Kidney tubule cell (primary cell): Measurements from ENCODE around the gene MRLN.
"Not testable (repeated sequence)": the region's sequence is repeated elsewhere in the genome, so short reads cannot be mapped to it uniquely, and the experiment has no call there.

ENCODE experiments used
- DNase-seq: peaks from one replicate; pipeline ENCODE4 v3.0.0-alpha.2; 2018; ENCODE audit warnings: low spot score

The MRLN gene

DNA sequence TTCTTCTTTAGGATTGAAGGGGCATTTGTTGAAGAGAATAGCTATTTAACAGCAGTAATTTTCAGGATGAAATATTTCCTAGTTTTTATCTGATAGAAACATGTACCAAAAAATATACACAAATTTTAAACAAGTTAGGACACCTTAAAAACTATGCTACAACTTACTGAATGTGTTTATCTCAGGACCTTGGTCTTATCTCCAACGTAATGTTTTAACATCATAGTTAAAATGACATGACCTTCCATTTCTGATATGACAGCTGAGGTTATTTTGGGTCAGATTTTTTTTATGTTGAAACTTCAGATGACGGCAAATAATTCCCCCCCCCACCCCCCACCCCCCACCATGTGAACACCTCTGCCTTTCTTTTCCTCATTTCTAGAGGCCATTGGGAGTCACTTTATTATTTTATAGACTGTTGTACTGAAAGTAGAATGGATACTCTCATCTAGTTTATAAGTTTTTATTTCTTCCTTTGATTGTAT is 8.0 kb downstream of the MRLN start:
- no peak for DNase-seq

- DNase-seq: not testable (repeated sequence)
These were observed 8.5 kb downstream of the MRLN start for GRCh38 chr10:59744762-59745161.

DNA sequence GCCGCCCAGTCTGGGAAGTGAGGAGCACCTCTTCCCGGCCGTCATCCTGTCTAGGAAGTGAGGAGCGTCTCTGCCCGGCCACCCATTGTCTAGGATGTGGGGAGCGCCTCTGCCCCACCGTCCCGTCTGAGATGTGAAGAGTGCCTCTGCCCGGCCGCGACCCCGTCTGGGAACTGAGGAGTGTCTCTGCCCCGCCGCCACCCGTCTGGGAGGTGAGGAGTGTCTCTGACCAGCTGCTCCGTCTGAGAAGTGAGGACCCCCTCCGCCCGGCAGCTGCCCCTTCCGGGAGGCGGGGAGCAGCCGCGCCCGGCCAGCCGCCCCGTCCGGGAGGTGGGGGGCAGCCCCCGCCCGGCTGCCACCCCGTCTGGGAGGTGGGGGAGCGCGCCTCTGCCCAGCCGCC is 9.1 kb downstream of the MRLN start:
- DNase-seq: not testable (repeated sequence)

DNA sequence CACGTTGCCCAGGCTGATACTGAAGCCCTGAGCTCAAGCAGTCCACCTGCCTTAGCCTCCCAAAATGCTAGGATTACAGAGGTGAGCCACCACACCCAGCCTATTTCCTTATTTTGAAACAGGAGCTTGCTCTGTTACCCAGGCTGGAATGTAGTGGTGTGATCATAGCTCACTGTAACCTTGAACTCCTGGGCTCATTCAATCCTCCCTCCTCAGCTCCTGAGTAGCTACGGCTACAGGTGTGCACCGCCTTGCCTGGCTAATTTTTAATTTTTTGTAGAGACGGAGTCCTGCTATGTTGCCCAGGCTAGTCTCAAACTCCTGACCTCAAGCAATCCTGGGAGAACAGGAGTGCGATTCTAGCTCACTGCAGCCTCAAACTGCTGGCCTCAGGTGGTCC is 11.7 kb downstream of the MRLN start:
- DNase-seq: no peak

DNA sequence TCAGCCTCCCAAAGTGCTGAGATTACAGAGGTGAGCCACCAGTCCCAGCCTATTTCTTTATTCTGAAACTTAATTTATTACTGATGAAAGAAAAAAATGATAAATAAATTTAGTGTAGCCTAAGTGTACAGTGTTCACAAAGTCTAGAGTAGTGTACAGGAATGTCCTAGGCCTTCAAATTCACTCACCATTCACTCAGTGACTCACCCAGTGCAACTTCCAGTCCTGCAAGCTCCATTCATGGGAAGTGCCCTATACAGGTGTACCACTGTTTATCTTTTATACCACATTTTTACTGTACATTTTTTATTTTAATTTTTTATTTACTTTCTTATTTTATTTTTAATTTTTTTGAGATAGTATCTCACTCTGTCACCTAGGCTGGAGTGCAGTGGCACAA is 12.2 kb downstream of the MRLN start:
- DNase-seq: peak; percentile 9

- no peak for DNase-seq
These were observed 16.5 kb downstream of the MRLN start for GRCh38 chr10:59736749-59737148.

- DNase-seq: no peak
These were observed 18.0 kb downstream of the MRLN start for GRCh38 chr10:59735296-59735695.

- DNase-seq: no peak
These were observed 19.2 kb downstream of the MRLN start for GRCh38 chr10:59734014-59734462.

GRCh38 chr10:59733321-59734013 is 19.8 kb downstream of the MRLN start:
- not testable (repeated sequence) for DNase-seq

DNA sequence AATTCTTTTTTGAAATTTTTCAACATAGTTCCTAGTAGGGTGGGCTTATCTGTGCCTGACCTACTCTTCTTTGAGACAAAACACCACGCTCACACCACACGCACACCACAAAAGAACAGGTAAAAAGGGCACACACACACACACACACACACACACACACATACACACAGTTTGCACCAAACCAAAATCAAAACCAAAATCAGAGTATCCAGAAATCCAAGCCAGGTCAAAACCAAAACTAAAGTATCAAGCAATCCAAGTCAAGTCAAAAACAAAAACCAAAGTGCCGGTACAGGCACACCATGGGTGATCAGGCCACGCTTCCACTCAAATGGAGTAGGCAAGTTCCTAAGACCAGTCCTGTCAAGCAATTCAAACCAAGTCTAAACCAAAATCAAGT is 20.4 kb downstream of the MRLN start:
- DNase-seq: not testable (repeated sequence)

GRCh38 chr10:59729167-59729566 is 24.1 kb downstream of the MRLN start:
- DNase-seq: not testable (repeated sequence)

DNA sequence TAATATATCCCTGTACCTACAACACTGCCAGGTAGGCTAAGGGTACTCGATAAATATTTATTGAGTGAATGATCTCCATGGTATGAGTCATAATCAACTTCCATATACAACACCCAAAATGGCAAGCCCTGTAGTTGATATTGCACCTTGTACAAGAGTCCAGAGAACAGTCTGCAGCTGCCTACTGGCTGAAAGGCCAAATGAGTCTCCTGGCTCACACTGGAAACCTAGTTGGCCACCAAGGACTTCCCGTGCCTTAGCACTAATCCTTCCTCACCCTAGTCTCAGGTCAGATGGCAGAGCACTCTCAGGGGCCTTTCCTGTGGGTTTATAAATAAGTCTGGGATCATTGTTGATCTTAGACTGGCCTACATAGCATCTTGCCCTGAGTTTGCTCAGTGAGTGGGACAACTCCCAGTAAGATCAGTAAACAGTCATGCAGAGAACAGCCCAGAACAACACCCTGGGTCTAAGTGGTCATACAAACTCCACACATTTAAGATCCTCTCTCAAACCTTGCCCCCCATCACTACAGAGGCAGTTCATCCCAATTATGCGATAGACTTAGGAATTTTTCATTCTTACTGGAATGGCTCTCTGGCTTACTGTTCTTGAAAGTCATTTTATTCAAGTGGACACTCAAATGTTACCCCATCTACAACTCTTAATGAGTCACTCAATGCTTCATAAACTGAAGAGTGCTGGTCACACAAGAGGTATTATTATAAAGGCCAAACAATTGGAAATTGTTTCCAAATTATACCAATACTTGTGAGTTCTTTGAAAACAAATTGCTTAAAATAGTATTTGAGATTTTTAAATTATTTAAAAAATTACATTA is 28.9 kb downstream of the MRLN start:
- DNase-seq: no peak

- no peak for DNase-seq
These were observed 32.9 kb downstream of the MRLN start for GRCh38 chr10:59720377-59720776.

GRCh38 chr10:59719374-59719773 is 33.9 kb downstream of the MRLN start:
- DNase-seq: no peak

GRCh38 chr10:59718257-59718656 is 35.0 kb downstream of the MRLN start:
- no peak for DNase-seq

DNA sequence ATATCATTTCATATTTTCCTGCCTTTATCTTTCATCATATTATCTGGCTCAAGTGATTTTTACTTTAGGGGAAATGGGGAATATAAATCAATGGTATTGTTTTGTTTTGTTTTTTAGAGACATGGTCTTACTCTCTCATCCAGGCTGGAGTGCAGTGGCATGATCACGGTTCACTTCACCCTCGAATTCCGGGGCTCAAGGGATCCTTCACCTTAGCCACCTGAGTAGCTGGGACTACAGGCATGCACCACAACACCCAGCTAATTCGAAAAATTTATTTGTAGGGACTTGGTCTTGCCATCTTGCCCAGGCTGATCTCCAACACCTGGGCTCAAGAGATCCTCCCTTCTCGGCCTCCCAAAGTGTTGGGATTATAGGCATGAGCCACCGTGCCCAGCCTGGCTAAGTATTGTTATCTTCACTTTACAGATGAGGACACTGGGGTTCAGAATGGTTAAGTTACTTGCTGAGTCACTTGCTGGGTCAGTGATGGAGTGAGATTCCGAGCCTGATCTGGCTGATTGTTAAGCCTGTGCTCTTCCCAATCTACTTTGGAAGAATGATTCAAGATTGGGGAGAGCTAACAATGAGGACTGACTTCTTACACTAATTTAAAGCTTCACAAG is 39.9 kb downstream of the MRLN start:
- no peak for DNase-seq

DNA sequence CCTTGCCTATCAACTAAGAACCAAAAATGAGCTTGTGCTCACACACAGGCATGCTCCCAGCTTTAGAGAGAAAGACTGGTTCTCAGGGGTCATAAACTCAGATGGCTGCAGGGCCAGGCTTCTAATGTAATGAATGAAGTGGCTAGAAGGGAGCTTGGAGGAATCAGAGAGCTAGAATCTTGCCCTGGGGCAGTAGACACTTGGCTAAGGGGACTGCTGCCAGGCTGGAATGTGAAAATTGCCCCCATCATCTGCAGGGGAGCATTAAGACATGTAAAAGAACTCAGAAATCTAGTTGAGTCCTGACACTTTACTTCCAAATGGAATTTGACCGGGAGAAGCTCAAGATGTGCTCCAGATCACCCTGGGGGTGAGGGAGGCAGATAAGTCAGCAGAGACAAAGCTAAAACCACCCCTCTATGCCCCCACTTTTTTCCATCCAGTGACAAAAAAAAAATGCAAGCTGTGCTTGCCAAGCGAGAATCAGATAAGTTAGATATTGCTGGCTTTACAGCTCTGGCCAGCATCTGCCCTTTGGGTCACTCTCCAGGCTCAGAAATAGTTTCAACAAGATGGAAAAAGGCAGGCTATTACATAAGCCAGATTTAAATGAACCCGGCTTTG is 41.3 kb downstream of the MRLN start:
- no peak for DNase-seq

DNA sequence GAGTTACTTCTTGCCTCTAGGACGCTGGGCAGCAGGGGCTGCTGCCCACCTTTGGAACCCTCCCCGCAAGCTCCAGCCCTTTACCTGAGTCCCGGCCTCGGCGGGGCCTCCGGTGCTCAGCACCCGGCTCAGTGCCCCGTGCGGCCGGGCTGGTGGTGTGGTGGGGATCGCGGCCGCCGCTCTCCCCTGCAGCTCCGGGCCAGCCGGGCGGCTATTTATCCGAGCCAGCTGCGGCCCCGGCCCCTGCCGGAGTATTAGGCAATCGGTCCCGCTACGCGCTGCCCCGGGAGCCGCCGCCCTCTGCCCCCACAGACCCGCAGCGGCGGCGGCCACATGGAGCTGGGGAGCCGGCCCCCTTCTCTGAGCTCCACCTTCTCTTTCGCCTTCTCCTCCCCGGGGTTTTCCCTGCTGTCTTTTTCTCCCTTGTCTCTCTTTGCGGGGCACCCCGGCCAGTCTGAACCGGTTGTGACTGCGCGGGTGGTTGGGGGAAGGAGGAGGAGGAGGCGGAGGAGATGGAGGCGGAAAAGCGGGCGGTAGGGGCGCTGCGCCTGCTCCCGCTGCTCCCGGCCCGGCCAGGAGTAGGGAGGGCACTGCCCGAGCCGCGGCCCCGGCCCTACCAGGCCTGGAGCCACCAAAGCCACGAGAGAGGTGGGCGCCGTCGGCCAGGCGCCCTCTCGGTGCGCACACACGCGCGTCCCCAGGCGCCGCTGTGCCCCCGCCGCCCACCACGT is 43.7 kb downstream of the MRLN start, which contains the start of gene SLC16A9:
SLC16A9 (minus strand) TSS at position 456 of the 731 bp plus-strand sequence. CDS start 25,559 bp downstream, outside the sequence.
- peak; percentile 85 for DNase-seq

- peak; percentile 42 for DNase-seq
These were observed 44.4 kb downstream of the MRLN start for GRCh38 chr10:59708816-59709394.

DNA sequence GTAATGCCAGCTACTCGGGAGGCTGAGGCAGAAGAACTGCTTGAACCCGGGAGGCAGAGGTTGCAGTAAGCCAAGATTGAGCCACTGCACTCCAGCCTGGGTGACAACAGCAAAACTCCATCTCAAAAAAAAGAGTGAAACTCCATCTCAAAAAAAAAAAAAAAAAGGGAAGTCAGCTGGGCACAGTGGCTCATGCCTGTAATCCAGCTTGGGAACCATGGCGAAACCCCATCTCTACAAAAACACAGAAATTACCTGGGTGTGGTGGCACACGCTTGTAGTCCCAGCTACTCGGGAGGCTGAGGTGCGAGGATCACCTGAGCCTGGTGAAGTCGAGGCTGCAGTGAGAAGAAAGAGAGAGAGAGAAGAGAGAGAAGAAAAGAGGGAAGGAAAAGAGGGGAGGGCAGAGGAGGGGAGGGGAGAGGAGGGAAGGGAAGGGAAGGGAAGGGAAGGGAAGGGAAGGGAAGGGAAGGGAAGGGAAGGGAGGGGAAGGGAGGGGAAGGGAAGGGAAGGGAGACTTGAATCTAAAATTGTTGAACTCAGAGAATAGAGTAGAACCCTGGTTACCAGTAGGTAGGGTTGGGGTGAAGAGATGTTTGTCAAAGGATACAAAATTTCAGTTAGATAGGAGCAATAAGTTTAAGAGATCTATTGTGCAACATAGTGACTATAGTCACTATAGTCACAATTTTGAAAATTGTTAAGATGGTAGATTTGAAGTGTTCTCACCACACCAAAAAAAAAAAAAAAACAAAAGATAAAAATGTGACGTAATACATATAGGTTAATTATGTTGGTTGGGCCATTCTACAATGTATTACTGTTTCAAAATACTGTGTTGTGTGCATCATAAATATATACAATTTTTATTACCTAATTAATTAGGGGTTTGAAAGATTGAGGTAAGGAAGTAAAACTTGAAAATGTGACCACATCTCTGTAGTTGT is 46.1 kb downstream of the MRLN start:
- DNase-seq: no peak
